ENCODE measurements around the gene MRPS34.
A peak's percentile ranks its signal among the peaks of the same experiment; 100 is the strongest.

Gene MRPS34

DNA sequence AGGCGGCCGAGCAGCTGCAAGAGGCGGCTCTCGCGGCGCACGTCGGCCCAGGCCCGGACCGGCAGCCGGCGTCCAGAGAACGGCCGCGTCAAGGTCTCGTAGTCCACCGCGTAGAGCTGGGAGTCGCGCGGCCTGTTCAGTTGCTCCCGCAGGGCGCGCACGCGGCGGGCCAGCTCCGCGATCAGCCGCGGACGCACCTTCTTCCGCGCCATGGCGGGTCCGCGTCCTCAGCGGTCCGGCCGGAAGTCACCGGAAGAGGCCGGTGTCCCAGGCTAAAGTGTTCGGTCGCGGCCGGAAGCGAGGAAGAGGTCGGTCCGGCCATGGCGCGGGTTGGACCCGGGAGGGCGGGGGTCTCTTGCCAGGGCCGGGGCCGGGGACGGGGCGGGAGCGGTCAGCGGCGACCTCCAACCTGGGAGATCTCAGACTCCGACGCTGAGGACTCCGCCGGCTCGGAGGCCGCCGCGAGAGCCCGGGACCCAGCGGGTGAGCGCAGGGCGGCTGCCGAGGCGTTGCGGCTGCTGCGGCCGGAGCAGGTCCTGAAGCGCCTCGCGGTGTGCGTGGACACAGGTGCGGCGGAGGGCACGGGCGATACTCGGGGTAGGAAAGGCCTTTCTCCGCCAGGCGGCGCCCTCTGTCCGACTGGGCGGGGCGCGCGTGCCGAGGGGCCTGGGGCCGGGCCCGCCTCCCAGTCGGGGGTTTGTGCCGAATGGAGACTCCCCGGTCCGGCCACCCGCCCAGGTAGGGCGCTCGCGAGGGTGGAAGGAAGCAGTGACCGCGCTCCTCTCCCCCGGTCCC is at the start of gene MRPS34:
MRPS34 (minus strand) TSS at position 227 of the 795 bp plus-strand sequence; CDS start at position 212, 15 bp downstream.
- Mint-ChIP-seq H3K27ac (peak within 1 kb of the TSS; percentile 97), H3K27me3 (no peaks in the 10 kb centered on the region), H3K4me1 (peaks cover 24% of the 10 kb centered on the region), H3K4me3 (peak within 1 kb of the TSS; percentile 96), H3K36me3 (peaks cover 8% of the 10 kb centered on the region), H3K9me3 (no peaks in the 10 kb centered on the region)
- CTCF ChIA-PET = interaction anchor here (0.8 to 1.4 kb wide), 3 partner anchors 9 to 178 kb away, joined by 3 to 9 read pairs (median 5); partner anchors contain the start of genes NUBP2 and SPSB3
- DNase-seq = peak; percentile 85

DNA sequence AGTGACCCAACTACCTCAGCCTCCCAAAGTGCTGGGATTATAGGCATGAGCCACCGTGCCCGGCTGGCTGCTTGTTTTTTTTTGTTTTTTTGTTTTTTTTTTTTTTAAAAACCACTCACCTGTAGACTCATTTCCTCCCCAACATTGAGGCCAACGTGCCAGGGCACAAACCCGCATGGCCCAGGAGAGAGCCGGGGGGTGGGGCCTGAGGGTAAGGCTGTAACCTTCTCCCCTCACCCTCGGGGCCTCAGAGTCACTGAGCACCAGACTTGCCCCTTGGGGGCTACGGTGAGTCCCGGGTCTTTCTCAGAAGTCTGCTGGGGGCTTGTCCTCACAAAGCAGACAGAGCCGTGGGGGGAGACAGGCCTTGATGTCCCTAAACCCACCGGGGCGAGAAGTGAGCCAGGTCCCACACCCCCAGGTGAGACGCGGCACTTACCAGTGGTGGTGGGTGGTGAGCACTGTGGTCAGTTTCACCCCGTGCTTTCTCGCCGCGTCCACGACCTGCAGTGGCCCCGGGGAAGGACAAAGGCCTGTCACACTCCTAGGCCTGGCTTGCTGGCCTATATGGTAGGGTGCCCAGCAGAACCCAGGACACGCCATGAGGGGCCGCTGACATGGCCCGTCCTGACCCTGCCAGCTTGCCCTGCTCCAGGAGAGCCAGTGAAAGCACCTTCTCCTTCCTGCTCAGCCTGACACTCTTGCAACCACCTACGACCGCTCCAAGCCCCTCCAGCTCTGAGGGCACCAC is 49.1 kb upstream of the MRPS34 start:
- Mint-ChIP-seq H3K4me1 (peaks cover 18% of the 10 kb centered on the region), H3K36me3 (peaks cover 3% of the 10 kb centered on the region), H3K27ac (no peak overlapping the region), H3K4me3 (no peak overlapping the region), H3K9me3 (no peaks in the 10 kb centered on the region), H3K27me3 (peaks cover 4% of the 10 kb centered on the region)
- CTCF ChIA-PET = no interaction called here
- DNase-seq = no peak

DNA sequence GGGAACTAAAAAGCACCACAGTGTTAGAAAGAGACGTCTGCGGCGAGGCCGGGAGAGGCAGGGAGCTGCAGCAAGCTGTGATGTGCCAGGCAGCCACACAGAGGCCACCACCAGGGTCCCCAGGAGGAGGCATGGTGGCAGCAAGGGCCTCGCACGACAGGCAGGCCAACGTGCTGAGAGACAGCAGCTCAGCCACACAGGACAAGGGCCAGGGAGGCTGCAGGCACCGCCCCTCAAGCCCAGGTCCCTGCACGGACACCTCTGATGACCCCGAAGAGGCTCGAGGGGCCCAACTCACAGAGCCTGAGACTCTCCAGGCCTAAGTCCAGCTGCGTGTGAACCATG is 48.0 kb upstream of the MRPS34 start:
- H3K4me1 Mint-ChIP-seq = peaks cover 18% of the 10 kb centered on the region
- no peak for DNase-seq
- peaks cover 3% of the 10 kb centered on the region for H3K36me3 Mint-ChIP-seq
- no peaks in the 10 kb centered on the region for H3K9me3 Mint-ChIP-seq
- no peaks in the 10 kb centered on the region for H3K27me3 Mint-ChIP-seq
- no peak overlapping the region for H3K4me3 Mint-ChIP-seq
- CTCF ChIA-PET = no interaction called here
- no peak overlapping the region for H3K27ac Mint-ChIP-seq

DNA sequence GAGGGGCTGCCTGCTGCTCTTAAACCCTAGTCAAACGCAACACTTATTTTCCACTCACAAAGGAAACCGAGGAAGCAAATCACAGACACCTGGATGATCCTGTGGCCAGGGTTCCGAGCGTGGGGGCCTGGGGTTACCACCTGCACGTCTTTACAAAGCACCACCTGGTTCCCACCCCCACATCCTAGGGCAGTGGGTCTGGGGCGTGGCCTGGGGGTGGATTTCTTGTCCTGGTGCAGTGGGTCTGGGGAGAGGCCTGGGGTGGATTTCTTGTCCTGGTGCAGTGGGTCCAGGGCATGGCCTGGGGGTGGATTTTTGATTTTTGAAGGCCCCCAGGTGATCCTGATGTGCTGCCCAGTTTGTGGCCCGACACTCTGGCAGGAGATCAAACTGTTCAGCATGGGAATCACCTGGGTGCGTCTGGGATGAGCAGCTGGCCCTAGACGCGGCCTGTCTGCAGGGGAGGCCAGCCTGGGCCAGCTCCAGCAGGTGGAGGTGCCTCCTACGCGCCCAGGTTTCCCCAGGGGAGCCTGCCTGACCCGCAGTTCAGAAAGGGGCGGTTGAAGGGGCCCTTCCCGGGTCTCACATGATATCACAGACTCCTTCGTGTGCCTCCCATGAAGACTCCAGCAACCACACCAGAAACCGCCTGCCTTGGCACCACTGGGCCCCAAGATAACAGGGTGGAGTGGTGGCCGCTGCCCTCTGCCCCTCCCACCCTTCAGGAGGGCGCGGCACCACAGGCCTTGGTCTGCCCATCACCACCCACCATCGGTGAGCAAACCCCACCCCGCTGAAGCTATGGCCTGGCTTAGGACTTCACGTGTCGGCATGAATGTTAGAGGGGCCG is 47.4 kb upstream of the MRPS34 start:
- Mint-ChIP-seq H3K9me3 (no peaks in the 10 kb centered on the region), H3K36me3 (peaks cover 7% of the 10 kb centered on the region), H3K27me3 (no peaks in the 10 kb centered on the region), H3K4me1 (peaks cover 12% of the 10 kb centered on the region), H3K4me3 (no peak overlapping the region), H3K27ac (no peak overlapping the region)
- CTCF ChIA-PET = no interaction called here
- no peak for DNase-seq

DNA sequence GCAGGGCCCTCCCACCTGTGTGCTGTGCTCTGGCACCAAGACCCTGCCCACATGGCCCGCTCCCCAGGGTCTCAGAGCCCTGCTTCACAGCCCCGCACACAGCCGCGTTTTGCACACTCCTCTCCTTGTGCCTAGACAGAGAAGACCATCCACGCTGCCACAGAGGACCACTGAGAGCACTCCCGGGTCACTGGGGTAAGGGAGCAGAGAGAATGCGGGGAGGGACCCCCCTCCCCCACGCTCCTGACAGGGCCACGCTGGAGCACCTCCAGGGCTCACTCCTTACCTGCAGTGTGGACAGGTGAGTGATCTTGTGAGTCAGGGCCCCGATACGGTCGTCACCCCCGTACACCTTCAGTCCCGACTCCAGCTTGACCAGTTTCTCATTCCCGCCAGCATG is 46.7 kb upstream of the MRPS34 start:
- no peaks in the 10 kb centered on the region for H3K27me3 Mint-ChIP-seq
- DNase-seq = no peak
- peak overlapping the region; percentile 35 for H3K27ac Mint-ChIP-seq
- H3K4me1 Mint-ChIP-seq = peaks cover 5% of the 10 kb centered on the region
- H3K36me3 Mint-ChIP-seq = peaks cover 9% of the 10 kb centered on the region
- CTCF ChIA-PET = no interaction called here
- no peaks in the 10 kb centered on the region for H3K9me3 Mint-ChIP-seq
- no peak overlapping the region for H3K4me3 Mint-ChIP-seq

DNA sequence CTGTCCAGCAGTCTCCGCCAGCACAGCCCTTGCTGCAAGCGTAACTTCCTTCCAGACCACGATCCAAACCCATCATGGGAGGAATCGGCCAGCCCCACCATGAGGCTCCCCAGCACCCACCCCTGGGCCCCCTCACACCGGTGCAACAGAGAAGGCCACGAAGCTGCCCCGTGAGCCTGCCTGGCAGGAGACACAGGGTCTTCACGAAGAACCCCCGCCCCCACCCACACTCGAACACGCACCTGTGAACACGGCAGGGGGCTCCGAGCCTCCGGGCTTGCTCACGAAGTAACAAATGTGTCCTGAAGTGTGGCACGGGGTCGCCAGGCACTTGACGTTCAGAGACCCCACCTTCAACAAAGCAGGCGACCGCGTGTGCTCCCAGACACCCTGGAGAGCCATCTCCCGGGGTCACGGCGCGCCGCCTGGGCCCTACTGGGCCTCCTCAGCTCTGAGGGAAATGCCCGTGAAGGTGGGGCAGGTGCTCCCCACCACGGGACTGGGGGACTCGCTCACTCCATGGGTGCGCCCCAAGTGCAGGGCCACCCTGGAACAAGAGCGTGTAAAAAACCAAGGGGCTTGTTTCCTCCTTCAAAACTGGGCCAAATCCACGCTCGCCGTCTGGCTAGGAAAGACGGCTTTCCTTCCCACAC is 46.1 kb upstream of the MRPS34 start:
- Mint-ChIP-seq H3K4me1 (peaks cover 4% of the 10 kb centered on the region), H3K27me3 (no peaks in the 10 kb centered on the region), H3K36me3 (peaks cover 9% of the 10 kb centered on the region), H3K27ac (no peak overlapping the region), H3K9me3 (no peaks in the 10 kb centered on the region), H3K4me3 (no peak overlapping the region)
- CTCF ChIA-PET = no interaction called here
- no peak for DNase-seq

DNA sequence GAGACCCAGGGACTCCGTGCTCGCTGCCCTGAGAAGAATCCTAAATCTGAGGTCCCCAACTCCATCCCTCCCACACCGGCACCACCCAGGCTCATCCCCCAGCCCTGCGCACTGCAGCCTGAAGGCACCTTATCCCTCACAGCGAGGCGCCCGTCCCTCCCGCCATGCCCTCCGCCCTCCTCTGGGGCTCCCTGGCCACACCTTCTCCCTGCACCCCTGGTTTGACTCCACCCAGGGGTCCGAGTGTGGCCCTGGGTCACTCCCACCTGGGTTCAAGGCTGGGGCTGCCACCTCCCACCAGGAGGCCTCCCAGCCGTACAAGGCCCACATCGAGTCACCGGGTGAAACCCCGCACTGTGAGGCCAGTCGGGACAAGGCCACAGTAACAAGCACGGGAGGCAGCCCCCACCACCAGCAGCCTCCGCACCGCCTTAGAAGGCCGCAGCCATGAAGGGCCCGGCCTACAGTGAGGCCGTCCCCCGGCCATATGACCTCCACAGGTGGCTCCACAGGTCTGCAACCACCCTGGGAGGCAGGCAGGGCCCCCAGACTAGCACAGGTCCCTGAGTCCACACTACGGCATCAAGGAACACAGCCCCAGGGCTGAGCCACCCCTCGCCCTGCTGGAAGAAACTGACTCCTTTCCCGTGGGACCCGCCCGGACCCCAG is 45.4 kb upstream of the MRPS34 start:
- Mint-ChIP-seq H3K27me3 (no peaks in the 10 kb centered on the region), H3K36me3 (peaks cover 10% of the 10 kb centered on the region), H3K9me3 (no peaks in the 10 kb centered on the region), H3K4me3 (no peak overlapping the region), H3K27ac (no peak overlapping the region), H3K4me1 (no peaks in the 10 kb centered on the region)
- CTCF ChIA-PET = no interaction called here
- no peak for DNase-seq

DNA sequence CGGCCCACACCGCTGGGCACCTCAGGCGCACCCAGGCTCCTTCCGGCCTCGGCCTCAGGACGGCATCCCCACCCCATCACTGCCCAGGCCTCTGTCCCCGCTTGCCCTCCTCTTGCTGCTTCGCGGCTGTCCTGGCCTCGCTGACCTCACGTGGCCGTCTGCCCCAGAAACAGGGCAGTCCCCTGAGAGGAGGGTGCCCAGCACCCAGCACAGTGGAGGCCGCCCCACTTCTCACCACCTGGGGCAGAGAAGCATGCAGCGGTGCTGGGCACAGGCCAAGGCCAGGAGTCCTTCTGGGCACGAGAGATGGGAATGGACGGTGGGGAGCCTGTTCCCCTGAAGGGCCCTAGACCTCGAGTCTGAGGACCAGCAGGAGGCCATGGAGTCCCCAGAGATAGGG is 44.8 kb upstream of the MRPS34 start:
- DNase-seq = no peak
- Mint-ChIP-seq H3K27me3 (no peaks in the 10 kb centered on the region), H3K27ac (no peak overlapping the region), H3K4me3 (no peak overlapping the region), H3K4me1 (peaks cover 2% of the 10 kb centered on the region), H3K36me3 (peaks cover 13% of the 10 kb centered on the region), H3K9me3 (no peaks in the 10 kb centered on the region)
- CTCF ChIA-PET = interaction anchor here (0.6 kb wide), 1 partner anchor 199 kb away, joined by 3 read pairs; no protein-coding TSS in a partner anchor

DNA sequence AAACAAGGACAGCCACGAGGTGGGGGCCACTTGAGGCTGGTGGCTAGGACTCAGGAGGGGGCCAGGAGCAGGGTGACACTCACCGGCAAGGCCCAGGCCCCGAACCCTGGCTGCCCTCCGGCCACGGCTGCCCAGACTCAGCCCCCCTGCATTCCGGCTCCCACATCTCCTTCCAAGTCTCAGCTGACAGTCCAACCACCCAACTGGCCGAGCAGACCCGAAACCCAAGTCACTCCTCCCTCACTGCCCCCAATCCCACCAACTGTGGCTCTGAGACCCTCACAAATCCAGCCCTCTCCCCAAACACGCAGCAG is 44.3 kb upstream of the MRPS34 start:
- DNase-seq = no peak
- no peaks in the 10 kb centered on the region for H3K27me3 Mint-ChIP-seq
- no peak overlapping the region for H3K27ac Mint-ChIP-seq
- peaks cover 5% of the 10 kb centered on the region for H3K4me1 Mint-ChIP-seq
- H3K9me3 Mint-ChIP-seq = no peaks in the 10 kb centered on the region
- H3K36me3 Mint-ChIP-seq = peaks cover 11% of the 10 kb centered on the region
- CTCF ChIA-PET = interaction anchor here (0.6 kb wide), 1 partner anchor 199 kb away, joined by 3 read pairs; no protein-coding TSS in a partner anchor
- H3K4me3 Mint-ChIP-seq = no peak overlapping the region

DNA sequence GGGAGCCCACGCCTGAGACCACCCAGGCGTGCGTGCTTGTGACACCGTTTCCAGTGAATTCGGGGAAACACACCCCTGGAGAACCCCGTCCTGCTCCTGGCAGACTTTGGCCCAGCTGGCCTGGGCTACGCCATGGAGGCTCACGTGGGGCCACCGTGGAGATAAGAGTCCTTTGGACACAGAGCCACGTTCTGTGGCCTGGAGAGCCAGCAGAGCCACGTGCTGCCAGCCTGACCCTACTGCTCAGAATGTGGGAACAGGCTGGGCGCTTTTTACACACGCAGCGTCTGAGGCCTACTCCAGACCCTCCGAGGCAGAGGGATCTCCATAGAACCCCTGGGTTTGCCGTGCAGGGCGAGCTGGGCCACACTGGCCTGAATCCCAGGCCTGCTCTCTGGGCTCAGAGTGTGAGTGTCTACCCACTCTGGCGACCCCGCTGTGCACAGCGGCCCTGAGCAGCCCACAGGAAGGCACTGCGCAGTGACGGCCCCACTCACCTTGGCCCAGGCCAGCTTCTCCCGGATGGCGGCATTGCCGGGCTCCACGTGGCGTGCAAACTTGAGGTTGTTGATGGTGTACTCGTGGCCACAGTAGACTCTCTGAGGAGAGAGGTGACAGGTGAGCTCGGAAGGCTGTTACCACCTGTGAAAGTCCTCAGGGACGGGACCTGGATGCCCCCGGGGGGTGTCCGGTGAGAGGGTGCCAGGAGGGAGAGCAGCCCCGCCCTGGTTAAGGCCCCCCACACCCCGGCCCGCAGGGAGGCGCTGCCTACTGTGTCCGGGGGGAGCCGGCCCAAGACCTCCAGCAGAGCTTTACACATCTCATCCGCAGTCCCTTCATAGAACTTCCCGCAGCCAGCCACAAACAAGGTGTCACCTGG is 43.7 kb upstream of the MRPS34 start:
- H3K4me1 Mint-ChIP-seq = peaks cover 5% of the 10 kb centered on the region
- H3K27ac Mint-ChIP-seq = no peak overlapping the region
- DNase-seq = no peak
- H3K27me3 Mint-ChIP-seq = no peaks in the 10 kb centered on the region
- CTCF ChIA-PET = no interaction called here
- no peaks in the 10 kb centered on the region for H3K9me3 Mint-ChIP-seq
- peaks cover 11% of the 10 kb centered on the region for H3K36me3 Mint-ChIP-seq
- no peak overlapping the region for H3K4me3 Mint-ChIP-seq

DNA sequence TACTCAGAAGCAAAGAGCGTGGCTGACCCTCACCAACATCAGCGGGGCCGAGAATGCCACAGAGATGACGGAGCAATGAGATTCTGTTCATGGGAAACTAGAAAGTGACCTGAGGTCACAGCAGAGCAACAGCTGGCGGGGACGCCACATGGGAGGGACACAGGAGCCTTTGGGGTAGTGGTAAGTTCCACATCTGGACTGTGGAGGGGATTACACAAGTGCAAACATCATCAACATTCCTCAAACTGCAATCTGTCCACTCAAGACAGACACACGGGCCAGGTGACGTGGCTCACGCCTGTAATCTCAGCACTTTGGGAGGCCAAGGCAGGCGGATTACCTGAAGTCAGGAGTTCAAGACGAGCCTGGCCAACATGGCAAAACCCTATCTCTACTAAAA is 42.5 kb upstream of the MRPS34 start:
- Mint-ChIP-seq H3K27me3 (no peaks in the 10 kb centered on the region), H3K4me3 (no peak overlapping the region), H3K27ac (no peak overlapping the region), H3K4me1 (peaks cover 5% of the 10 kb centered on the region), H3K36me3 (peaks cover 11% of the 10 kb centered on the region), H3K9me3 (no peaks in the 10 kb centered on the region)
- no peak for DNase-seq
- CTCF ChIA-PET = interaction anchor here (0.6 kb wide), 1 partner anchor 66 kb away, joined by 5 read pairs; no protein-coding TSS in a partner anchor

DNA sequence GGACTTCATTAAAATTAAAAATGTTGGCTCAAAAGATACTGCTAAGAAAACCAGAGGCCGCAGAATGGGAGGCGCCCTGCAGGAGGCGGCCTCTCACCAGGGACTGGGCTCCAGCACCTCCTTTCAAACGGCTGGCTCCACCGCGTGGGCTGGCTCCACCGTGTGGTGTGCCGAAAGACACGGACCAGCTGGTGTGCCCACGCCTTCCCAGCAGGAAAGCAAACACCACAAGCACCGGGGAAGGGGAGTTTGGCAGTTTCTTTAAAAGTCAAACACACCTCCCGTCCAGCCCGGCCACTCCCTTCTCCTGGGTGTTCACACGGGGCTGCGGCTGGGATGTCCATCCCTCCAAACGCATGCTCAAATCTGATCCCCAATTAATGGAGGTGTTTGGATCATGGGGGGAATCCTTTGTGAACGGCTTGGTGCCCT is 39.8 kb upstream of the MRPS34 start:
- Mint-ChIP-seq H3K4me1 (peaks cover 5% of the 10 kb centered on the region), H3K4me3 (no peak overlapping the region), H3K36me3 (peaks cover 13% of the 10 kb centered on the region), H3K9me3 (no peaks in the 10 kb centered on the region), H3K27me3 (no peaks in the 10 kb centered on the region), H3K27ac (no peak overlapping the region)
- DNase-seq = peak; percentile 73
- CTCF ChIA-PET = interaction anchor here (1.0 to 1.7 kb wide), 4 partner anchors 11 to 111 kb away, joined by 3 to 6 read pairs (median 3); no protein-coding TSS in a partner anchor

DNA sequence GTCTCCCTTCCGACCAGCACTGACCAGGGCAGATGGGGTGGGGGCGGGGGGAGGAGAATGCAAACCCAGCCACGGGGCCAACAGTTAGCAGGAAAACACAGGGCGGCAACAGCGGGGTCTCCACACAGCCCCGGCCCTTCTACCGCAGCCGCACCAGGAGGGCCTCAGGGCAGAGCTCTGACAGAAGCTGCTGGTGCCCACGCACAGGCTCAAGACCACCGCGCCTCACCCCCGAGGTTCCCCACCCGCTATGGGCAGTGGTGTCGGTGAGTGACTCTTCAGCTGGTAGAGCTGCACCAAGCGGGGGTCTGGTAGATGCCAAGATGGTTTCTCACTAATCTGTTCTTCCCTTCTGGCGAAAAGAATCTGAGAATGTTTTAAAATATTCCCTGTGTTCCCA is 37.6 kb upstream of the MRPS34 start:
- Mint-ChIP-seq H3K4me3 (no peak overlapping the region), H3K36me3 (peaks cover 20% of the 10 kb centered on the region), H3K9me3 (no peaks in the 10 kb centered on the region), H3K27ac (no peak overlapping the region), H3K27me3 (no peaks in the 10 kb centered on the region), H3K4me1 (peaks cover 5% of the 10 kb centered on the region)
- DNase-seq = no peak
- CTCF ChIA-PET = no interaction called here

Measured in activated naive CD4-positive, alpha-beta T cell treated with anti-CD3 and anti-CD28 coated beads, Interleukin-2, amount 10 ng/mL, durations not matched to agents 7 days and 5 days (primary cell).